MCF 10A (cell line): ENCODE measurements around the gene IL11RA. TPM values are rescaled to one million over a fixed set of nuclear protein-coding genes. Genes with fewer than 3 reads are reported as not detected.

Source experiments
- BruUV-seq: library from RNA; stranded (reverse); fragments of 400-500 nt; replicated peaks from 2 replicates; lab custom pipeline; 2021; lab: Mats Ljungman, UMichigan
- CTCF ChIA-PET: fragments of 300-600 bp; sonication (Branson Sonifier 250); formaldehyde crosslinking; extraction: SDS; loops from one replicate; lab custom pipeline; 2021; ENCODE audit warnings: antibody characterized with exemption, inconsistent platforms; lab: Yijun Ruan, JAX
- POLR2A ChIA-PET: fragments of 300-600, 350-650 bp; sonication (Branson Sonifier 250); formaldehyde crosslinking; extraction: SDS; loops from one replicate; lab custom pipeline; 2020; ENCODE audit warnings: antibody characterized with exemption, inconsistent platforms; lab: Yijun Ruan, JAX
- DNase-seq: peaks from one replicate; pipeline ENCODE4 v3.0.0-alpha.2; 2018; ENCODE audit not compliant: unreplicated experiment
- H3K27ac Mint-ChIP-seq: one replicate; pipeline ENCODE4 v1.8.0; 2022; ENCODE audit warnings: mild to moderate bottlenecking, low read depth, mixed read lengths; ENCODE audit not compliant: unreplicated experiment
- H3K27me3 Mint-ChIP-seq: one replicate; pipeline ENCODE4 v1.8.0; 2022; ENCODE audit warnings: mixed read lengths; ENCODE audit not compliant: insufficient read depth, unreplicated experiment
- H3K36me3 Mint-ChIP-seq: one replicate; pipeline ENCODE4 v1.8.0; 2022; ENCODE audit warnings: mild to moderate bottlenecking, moderate library complexity, mixed read lengths; ENCODE audit not compliant: insufficient read depth, unreplicated experiment
- H3K4me1 Mint-ChIP-seq: one replicate; pipeline ENCODE4 v1.8.0; 2022; ENCODE audit warnings: mixed read lengths; ENCODE audit not compliant: insufficient read depth, unreplicated experiment
- H3K4me3 Mint-ChIP-seq: one replicate; pipeline ENCODE4 v1.8.0; 2022; ENCODE audit warnings: mild to moderate bottlenecking, moderate library complexity, mixed read lengths; ENCODE audit not compliant: unreplicated experiment
- H3K9me3 Mint-ChIP-seq: one replicate; pipeline ENCODE4 v1.8.0; 2022; ENCODE audit warnings: mixed read lengths; ENCODE audit not compliant: unreplicated experiment
- intact Hi-C: fragments of 100-400 bp; cut with micrococcal nuclease; formaldehyde crosslinking; loops from 2 replicates; pipeline ENCODE4 v1.14.1; 2022
- total RNA-seq: library from RNA; stranded (reverse); gene quantifications from 2 replicates; pipeline ENCODE4 v1.2.3, GENCODE V29; 2022
- TF ChIP-seq, protein P1 (sequence below): fragments of 200-600 bp; IDR thresholded peaks from one replicate; pipeline ENCODE4 v1.8.0; 2022; ENCODE audit warnings: antibody characterized with exemption, mild to moderate bottlenecking; ENCODE audit not compliant: unreplicated experiment

Gene IL11RA
- total RNA-seq, 1 experiment from 2014 or later = 4.0 TPM

DNA sequence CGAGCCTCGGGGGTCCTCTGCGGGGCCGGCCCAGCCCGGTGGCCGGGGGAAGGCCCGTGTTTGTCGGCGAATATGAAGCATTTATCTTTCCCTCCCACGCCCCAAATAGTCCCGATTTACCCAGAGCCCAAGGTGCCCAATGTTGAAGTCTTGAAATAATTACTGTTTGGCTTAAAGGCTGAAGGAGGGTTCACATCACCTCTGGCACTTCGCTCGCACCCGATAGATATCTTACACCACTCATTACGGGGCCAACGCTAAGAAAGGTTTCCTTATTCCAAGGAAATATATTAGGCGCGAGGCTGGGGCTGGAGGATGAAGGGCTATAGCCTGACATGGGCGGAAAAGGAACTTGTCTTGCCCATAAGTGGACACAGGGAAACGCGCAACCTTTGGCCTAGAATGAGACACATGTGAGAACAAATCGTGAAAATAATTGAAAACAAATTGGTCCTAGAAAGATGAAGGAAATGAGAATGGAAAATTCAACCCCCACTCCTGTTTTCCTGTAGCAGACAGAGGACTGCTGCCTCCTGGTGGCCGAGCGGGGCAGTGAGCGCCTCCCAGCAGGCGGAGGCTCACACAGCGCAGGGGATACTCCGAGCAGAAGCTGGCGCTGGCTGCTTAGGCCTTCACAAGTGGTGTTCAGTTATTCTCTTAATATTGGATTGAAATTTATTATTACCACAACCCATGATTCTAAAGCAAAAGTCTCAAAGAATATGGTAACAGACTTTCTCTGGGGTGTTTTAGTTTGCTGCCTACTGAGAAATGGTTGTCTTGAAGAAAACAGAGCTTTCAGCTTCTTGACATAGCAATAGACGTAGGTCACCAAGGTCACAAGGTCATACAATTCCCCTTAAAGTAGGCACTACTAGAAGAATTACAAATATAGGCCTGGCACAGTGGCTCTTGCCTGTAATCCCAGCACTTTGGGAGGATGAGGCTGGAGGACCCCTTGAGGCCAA, 50.1 kb downstream of the IL11RA start:
- no peak overlapping the region for H3K27ac Mint-ChIP-seq
- peak; percentile 69 for DNase-seq
- H3K36me3 Mint-ChIP-seq = no peaks in the 10 kb centered on the region
- H3K27me3 Mint-ChIP-seq = peaks cover 13% of the 10 kb centered on the region
- H3K4me1 Mint-ChIP-seq = no peaks in the 10 kb centered on the region
- ChIA-PET CTCF (interaction anchor here (0.5 to 2.2 kb wide), 43 partner anchors 9 to 1076 kb away, joined by 3 to 24 read pairs (median 4); partner anchors contain the start of genes ARID3C, CCL19, DCTN3 and GALT), POLR2A (interaction anchor here (0.6 to 1.0 kb wide), 7 partner anchors 9 to 394 kb away, joined by 3 to 7 read pairs (median 3); partner anchors contain the start of genes DCTN3, GALT and SIGMAR1)
- TF ChIP-seq, protein P1, sequence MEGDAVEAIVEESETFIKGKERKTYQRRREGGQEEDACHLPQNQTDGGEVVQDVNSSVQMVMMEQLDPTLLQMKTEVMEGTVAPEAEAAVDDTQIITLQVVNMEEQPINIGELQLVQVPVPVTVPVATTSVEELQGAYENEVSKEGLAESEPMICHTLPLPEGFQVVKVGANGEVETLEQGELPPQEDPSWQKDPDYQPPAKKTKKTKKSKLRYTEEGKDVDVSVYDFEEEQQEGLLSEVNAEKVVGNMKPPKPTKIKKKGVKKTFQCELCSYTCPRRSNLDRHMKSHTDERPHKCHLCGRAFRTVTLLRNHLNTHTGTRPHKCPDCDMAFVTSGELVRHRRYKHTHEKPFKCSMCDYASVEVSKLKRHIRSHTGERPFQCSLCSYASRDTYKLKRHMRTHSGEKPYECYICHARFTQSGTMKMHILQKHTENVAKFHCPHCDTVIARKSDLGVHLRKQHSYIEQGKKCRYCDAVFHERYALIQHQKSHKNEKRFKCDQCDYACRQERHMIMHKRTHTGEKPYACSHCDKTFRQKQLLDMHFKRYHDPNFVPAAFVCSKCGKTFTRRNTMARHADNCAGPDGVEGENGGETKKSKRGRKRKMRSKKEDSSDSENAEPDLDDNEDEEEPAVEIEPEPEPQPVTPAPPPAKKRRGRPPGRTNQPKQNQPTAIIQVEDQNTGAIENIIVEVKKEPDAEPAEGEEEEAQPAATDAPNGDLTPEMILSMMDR = peak; percentile 96
- no TSS peak for BruUV-seq
- intact Hi-C loops = loop anchor here (1.0 to 5.0 kb wide), 3 partner anchors 27 to 55 kb away; partner anchors contain the start of gene GALT
- H3K9me3 Mint-ChIP-seq = no peaks in the 10 kb centered on the region
- peak overlapping the region; percentile 59 for H3K4me3 Mint-ChIP-seq

DNA sequence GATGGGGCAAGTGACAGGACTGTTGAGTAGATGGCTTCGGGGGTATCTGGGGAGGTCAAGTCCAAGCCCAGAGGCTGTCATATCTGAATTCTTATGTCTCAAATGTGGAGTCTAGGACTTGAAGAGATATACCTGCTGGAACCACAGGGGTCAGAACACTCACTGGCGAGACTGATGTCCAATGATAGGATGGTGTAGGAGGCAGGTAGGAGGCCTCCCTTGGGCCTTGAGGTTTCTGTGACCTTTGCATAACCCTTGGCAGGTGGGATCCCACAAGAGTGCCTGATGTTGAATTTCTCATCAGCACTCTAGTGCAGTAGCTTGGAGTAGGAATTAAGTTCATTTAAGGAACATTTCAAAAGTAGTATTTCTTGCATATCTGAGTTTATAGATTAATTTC, 55.1 kb downstream of the IL11RA start:
- TF ChIP-seq, protein P1 = no peak
- Mint-ChIP-seq H3K27ac (no peak overlapping the region), H3K9me3 (peaks cover 5% of the 10 kb centered on the region), H3K4me3 (no peak overlapping the region), H3K36me3 (no peaks in the 10 kb centered on the region), H3K4me1 (no peaks in the 10 kb centered on the region), H3K27me3 (peaks cover 7% of the 10 kb centered on the region)
- ChIA-PET CTCF (interaction anchor here (0.6 kb wide), 1 partner anchor 59 kb away, joined by 3 read pairs; no protein-coding TSS in a partner anchor), POLR2A (interaction anchor here (0.7 kb wide), 1 partner anchor 81 kb away, joined by 3 read pairs; no protein-coding TSS in a partner anchor)
- intact Hi-C loops = no loop called here
- BruUV-seq = no TSS peak
- DNase-seq = no peak

DNA sequence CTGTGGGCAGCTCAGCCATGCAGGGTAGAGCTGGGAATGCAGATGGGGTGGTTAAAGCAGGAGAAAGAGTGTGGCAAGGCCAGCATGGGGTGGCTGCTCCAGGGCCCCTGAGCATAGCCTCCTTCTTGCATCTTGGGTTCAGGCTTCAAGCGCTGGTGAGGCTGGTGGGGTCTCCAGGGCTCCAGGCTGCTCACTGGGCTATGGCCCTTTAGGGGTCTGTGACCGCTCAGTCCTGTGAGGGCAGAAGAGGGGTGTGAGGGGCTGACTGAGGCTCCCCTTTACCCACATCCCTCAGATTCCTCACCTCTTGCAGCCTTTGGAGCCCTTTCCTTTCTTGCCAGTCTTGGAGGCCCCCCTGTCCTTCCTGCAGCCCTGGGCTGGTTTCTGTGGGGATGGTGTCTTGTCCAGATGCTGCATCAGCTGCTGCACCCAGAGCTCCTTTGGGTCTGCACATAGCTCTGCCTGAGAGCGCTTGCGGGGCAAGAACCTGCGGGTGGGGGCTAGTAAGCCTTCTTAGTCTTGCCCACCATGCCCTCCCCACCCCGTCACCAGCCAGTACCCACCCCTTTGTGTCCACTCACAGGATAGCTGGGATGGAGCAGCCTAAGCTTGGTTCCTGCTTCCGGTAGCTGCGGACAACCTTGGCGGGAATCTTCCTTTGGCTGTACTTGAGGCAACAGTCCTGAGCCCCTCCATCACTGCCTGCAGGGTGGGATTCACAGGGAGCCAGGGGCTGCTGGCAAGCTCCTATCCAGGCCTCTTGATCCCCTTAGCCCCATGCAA, 57.4 kb downstream of the IL11RA start:
- Mint-ChIP-seq H3K9me3 (peaks cover 12% of the 10 kb centered on the region), H3K36me3 (no peaks in the 10 kb centered on the region), H3K4me3 (no peak overlapping the region), H3K27ac (no peak overlapping the region), H3K27me3 (peaks cover 29% of the 10 kb centered on the region), H3K4me1 (no peaks in the 10 kb centered on the region)
- CTCF ChIA-PET = interaction anchor here (1.3 kb wide), 1 partner anchor 10 kb away, joined by 3 read pairs; no protein-coding TSS in a partner anchor
- intact Hi-C loops = no loop called here
- TF ChIP-seq, protein P1 = no peak
- no peak for DNase-seq
- POLR2A ChIA-PET = no interaction called here
- BruUV-seq = no TSS peak
